ENCODE results near the gene CD68. TPM values are rescaled to one million over a fixed set of nuclear protein-coding genes. Genes with fewer than 3 reads are reported as not detected.

The CD68 gene, protein sequence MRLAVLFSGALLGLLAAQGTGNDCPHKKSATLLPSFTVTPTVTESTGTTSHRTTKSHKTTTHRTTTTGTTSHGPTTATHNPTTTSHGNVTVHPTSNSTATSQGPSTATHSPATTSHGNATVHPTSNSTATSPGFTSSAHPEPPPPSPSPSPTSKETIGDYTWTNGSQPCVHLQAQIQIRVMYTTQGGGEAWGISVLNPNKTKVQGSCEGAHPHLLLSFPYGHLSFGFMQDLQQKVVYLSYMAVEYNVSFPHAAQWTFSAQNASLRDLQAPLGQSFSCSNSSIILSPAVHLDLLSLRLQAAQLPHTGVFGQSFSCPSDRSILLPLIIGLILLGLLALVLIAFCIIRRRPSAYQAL
- total RNA-seq: 10 to 100 TPM; 16.2 to 54.2 TPM

DNA sequence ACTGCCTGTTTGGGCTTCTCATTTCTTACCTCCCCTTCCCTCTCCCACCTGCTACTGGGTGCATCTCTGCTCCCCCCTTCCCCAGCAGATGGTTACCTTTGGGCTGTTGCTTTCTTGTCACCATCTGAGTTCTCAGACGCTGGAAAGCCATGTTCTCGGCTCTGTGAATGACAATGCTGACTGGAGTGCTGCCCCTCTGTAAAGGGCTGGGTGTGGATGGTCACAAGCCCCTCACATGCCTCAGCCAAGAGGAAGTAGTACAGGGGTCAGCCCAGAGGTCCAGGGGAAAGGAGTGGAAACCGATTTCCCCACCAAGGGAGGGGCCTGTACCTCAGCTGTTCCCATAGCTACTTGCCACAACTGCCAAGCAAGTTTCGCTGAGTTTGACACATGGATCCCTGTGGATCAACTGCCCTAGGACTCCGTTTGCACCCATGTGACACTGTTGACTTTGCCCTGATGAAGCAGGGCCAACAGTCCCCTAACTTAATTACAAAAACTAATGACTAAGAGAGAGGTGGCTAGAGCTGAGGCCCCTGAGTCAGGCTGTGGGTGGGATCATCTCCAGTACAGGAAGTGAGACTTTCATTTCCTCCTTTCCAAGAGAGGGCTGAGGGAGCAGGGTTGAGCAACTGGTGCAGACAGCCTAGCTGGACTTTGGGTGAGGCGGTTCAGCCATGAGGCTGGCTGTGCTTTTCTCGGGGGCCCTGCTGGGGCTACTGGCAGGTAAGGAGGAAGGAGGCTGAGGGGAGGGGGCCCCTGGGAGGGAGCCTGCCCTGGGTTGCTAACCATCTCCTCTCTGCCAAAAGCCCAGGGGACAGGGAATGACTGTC is at the start of gene CD68:
Gene CD68 (plus strand): TSS at position 638 of the 833 bp plus-strand sequence. CDS start 40 bp downstream, at position 678.
- Histone ChIP-seq H3K36me3 (peaks cover 50% of the 10 kb centered on the region), H3K4me1 (peaks cover 0 to 65% of the 10 kb centered on the region in 2 donors), H3K27me3 (no peaks in the 10 kb centered on the region), H3K9me3 (no peaks in the 10 kb centered on the region), H3K4me3 (peak within 1 kb of the TSS; percentile 5 to 34), H3K27ac (peak within 1 kb of the TSS; percentile 76 to 97)
- peak; percentile 93 for DNase-seq (ENCODE audit: low spot score)
- TF ChIP-seq, protein P1, sequence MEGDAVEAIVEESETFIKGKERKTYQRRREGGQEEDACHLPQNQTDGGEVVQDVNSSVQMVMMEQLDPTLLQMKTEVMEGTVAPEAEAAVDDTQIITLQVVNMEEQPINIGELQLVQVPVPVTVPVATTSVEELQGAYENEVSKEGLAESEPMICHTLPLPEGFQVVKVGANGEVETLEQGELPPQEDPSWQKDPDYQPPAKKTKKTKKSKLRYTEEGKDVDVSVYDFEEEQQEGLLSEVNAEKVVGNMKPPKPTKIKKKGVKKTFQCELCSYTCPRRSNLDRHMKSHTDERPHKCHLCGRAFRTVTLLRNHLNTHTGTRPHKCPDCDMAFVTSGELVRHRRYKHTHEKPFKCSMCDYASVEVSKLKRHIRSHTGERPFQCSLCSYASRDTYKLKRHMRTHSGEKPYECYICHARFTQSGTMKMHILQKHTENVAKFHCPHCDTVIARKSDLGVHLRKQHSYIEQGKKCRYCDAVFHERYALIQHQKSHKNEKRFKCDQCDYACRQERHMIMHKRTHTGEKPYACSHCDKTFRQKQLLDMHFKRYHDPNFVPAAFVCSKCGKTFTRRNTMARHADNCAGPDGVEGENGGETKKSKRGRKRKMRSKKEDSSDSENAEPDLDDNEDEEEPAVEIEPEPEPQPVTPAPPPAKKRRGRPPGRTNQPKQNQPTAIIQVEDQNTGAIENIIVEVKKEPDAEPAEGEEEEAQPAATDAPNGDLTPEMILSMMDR (IDR thresholded peaks at IDR 0.05): no peak

DNA sequence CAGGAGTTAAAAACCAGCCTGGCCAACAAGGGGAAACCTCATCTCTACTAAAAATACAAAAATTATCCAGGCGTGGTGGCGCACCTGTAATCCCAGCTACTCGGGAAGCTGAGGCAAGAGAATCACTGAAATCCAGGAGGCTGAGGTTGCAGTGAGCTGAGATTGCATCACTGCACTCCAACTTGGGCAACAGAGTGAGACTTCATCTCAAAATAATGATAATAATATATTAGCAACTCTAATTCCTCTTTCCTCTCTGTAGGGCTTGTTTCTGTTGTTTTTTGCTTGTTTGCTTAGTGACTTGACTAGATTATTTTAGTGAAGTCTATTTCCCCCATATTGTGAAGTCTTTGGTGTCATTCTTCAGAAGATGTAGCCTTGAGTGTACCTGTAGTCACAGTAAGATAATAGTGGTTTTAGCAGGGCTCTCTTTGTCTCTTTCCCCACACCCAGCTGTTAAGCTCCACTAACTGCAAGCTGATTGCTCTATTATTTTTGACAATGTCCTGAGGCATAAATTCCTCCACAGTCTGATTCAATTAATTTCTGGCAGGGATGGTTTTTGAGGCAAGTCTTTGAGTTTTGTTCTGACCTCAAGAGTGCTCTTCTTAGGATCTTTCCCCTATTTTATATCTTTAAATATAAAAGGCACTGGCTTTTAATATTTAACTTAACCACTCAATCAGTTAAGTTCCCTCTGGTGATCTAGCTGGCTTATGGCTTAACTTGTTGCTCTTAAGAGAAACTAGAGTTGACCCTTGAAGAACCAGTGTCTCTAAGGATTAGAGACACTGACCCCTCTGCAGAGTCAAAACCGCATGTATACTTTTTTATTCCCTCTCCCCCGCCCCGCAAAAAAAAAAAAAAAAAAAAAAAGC is 49.2 kb upstream of the CD68 start:
- peaks cover 0 to 19% of the 10 kb centered on the region in 2 donors for H3K9me3 ChIP-seq
- H3K27me3 ChIP-seq: no peaks in the 10 kb centered on the region
- no peaks in the 10 kb centered on the region for H3K4me1 ChIP-seq
- DNase-seq (ENCODE audit: low spot score): no peak
- TF ChIP-seq, protein P1 (IDR thresholded peaks at IDR 0.05): no peak
- no peak overlapping the region for H3K27ac ChIP-seq
- no peaks in the 10 kb centered on the region for H3K36me3 ChIP-seq
- no peak overlapping the region for H3K4me3 ChIP-seq

DNA sequence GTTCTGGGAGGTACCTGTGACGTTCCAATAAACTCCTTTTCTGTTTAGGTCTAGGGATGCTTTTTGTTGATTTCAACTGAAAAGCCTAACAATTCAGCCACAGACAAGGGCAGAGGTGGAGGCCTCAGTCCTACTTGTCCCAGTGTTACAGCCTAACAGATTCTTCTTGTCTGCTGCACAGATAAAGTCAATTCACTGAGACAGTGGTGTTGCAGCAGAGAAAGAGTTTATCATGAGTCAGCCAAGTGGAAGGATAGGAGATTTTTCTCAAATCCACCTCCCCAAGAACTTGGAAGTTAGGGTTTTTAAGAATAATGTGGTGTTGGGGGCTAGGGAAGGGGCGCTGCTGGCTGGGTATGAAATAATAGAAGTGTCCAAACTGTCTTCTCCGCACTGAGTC is 41.4 kb upstream of the CD68 start:
- no peak for DNase-seq (ENCODE audit: low spot score)
- no peaks in the 10 kb centered on the region for H3K27me3 ChIP-seq
- H3K27ac ChIP-seq: no peak overlapping the region
- no peaks in the 10 kb centered on the region for H3K9me3 ChIP-seq
- H3K4me3 ChIP-seq: no peak overlapping the region
- no peaks in the 10 kb centered on the region for H3K4me1 ChIP-seq
- TF ChIP-seq, protein P1 (IDR thresholded peaks at IDR 0.05): no peak
- H3K36me3 ChIP-seq: no peaks in the 10 kb centered on the region

DNA sequence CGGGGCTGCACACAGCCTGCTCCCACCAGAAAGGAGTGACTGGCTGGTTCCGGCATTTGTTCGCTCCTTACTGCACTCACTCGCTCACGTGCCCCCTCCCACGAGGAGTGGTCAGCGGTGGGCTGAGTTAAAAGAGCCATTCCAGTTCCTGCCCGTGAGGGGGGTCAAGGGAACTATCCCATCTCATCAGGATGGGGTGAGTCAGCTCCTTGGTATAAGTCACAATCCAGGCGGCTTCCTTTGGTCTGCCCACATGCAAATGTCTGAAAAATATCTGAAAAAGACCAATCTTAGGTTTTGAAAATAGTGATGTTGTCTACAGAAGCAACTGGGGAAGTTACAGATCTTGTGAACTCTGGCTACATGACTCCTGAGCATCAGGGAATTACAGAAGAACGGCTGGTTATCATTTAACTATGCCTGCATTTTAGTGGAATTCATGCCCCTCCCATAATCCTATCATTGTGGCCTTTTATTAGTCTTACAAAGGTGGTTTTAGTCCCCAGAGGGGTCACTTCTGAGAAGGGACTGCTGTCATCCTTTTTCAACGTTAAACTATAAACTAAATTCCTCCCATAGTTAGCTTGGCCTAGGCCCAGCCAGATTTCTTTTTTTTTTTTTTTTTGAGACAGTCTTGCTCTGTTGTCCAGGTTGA is 40.4 kb upstream of the CD68 start:
- Histone ChIP-seq H3K4me1 (no peaks in the 10 kb centered on the region), H3K9me3 (no peaks in the 10 kb centered on the region), H3K27ac (no peak overlapping the region), H3K36me3 (no peaks in the 10 kb centered on the region), H3K27me3 (no peaks in the 10 kb centered on the region), H3K4me3 (no peak overlapping the region)
- TF ChIP-seq, protein P1 (IDR thresholded peaks at IDR 0.05): no peak
- DNase-seq (ENCODE audit: low spot score): no peak

DNA sequence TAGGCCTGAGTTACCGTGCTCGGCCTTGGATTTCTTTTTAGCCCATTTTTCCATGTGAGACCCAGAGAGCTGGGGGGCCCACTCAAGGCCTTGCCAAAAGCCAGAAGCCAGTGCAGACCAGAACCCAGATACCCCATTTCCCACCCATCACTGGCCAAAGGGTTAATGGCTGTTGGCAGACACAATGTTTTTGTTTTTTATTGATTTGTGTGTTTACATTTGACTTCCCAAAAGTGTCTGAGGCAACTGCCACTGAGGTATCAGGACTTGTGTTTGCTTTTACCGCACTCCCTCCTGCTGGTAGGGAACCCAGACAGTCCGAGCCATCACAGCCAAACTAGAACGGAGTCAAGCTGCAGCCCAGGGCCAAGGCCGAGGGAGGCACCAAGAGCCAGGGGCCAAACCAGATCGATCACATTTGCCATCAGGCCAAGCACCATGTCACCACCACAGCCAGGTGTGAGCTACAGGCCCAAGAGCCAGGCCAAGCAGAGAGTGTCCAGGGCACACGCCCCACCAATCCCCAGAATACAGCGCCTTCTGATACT is 38.3 kb upstream of the CD68 start:
- Histone ChIP-seq H3K27me3 (no peaks in the 10 kb centered on the region), H3K4me1 (no peaks in the 10 kb centered on the region), H3K27ac (no peak overlapping the region), H3K36me3 (no peaks in the 10 kb centered on the region), H3K4me3 (no peak overlapping the region), H3K9me3 (no peaks in the 10 kb centered on the region)
- no peak for DNase-seq (ENCODE audit: low spot score)
- TF ChIP-seq, protein P1 (IDR thresholded peaks at IDR 0.05): no peak
